ENCODE data around the gene PCNX1.
A peak's percentile ranks its signal among the peaks of the same experiment; 100 is the strongest.

Gene PCNX1

GRCh38 chr14:70889555-70889954, 17.7 kb upstream of the PCNX1 start:
- DNase-seq (ENCODE audit: low read depth), result no peak

- no peak for DNase-seq (ENCODE audit: low read depth)
Measured at GRCh38 chr14:70890826-70891659, 16.2 kb upstream of the PCNX1 start.

GRCh38 chr14:70891737-70892136, 15.5 kb upstream of the PCNX1 start:
- no peak for DNase-seq (ENCODE audit: low read depth)

- DNase-seq (ENCODE audit: low read depth), result no peak
Measured at GRCh38 chr14:70893062-70893845, 14.0 kb upstream of the PCNX1 start.

GRCh38 chr14:70893858-70894291, 13.4 kb upstream of the PCNX1 start:
- no peak for DNase-seq (ENCODE audit: low read depth)

GRCh38 chr14:70894868-70895267, 12.4 kb upstream of the PCNX1 start:
- no peak for DNase-seq (ENCODE audit: low read depth)

- no peak for DNase-seq (ENCODE audit: low read depth)
Measured at GRCh38 chr14:70896317-70896716, 10.9 kb upstream of the PCNX1 start.

- no peak for DNase-seq (ENCODE audit: low read depth)
Measured at GRCh38 chr14:70896981-70897380, 10.3 kb upstream of the PCNX1 start.

- DNase-seq (ENCODE audit: low read depth), result no peak
Measured at GRCh38 chr14:70897464-70897863, 9.8 kb upstream of the PCNX1 start.

- no peak for DNase-seq (ENCODE audit: low read depth)
Measured at GRCh38 chr14:70898111-70898745, 9.0 kb upstream of the PCNX1 start.

- no peak for DNase-seq (ENCODE audit: low read depth)
Measured at GRCh38 chr14:70901269-70901668, 6.0 kb upstream of the PCNX1 start.

GRCh38 chr14:70902184-70902583, 5.1 kb upstream of the PCNX1 start:
- DNase-seq (ENCODE audit: low read depth), result no peak

- no peak for DNase-seq (ENCODE audit: low read depth)
Measured at GRCh38 chr14:70904373-70904772, 2.9 kb upstream of the PCNX1 start.

- DNase-seq (ENCODE audit: low read depth), result no peak
Measured at GRCh38 chr14:70905301-70905700, 2.0 kb upstream of the PCNX1 start.

GRCh38 chr14:70906793-70907175, 475 bp upstream of the PCNX1 start:
- no peak for DNase-seq (ENCODE audit: low read depth)

GRCh38 chr14:70907996-70908934, 1.0 kb downstream of the PCNX1 start:
- DNase-seq (ENCODE audit: low read depth), result peak; percentile 48

- DNase-seq (ENCODE audit: low read depth), result no peak
Measured at GRCh38 chr14:70908935-70909641, 1.8 kb downstream of the PCNX1 start.

- no peak for DNase-seq (ENCODE audit: low read depth)
Measured at GRCh38 chr14:70909733-70910614, 2.7 kb downstream of the PCNX1 start.

GRCh38 chr14:70915415-70915814, 8.2 kb downstream of the PCNX1 start:
- DNase-seq (ENCODE audit: low read depth), result no peak

- no peak for DNase-seq (ENCODE audit: low read depth)
Measured at GRCh38 chr14:70916300-70916699, 9.0 kb downstream of the PCNX1 start.
